ENCODE results near the gene NETO1.
A peak's percentile ranks its signal among the peaks of the same experiment; 100 is the strongest.

The NETO1 gene

DNA sequence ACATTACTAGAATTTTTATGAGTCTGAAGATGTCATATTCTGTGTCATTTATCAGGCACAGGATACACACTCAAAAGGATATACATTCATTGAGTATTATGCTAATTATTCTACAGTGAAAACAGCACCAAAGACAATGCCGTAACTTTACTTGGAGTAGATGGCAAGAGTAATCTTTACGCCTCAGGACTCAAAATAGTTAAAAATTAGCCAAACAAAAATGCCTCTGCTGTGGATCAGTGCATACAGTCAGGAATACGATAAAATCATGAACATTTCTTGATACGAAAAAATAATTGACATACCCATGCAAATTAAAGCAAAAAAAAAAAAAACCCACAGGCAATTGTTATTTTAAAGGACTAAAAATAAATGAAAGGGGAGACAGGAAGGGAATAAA, 129.7 kb downstream of the NETO1 start:
- H3K36me3 ChIP-seq (ENCODE audit: control insufficient read depth, insufficient read depth, low read length), result no peaks in the 10 kb centered on the region
- no peaks in the 10 kb centered on the region for H3K9me3 ChIP-seq (ENCODE audit: control insufficient read depth, low read length)
- H3K4me1 ChIP-seq (ENCODE audit: control insufficient read depth, insufficient read depth, low read length, poor library complexity, severe bottlenecking), result peaks cover 3% of the 10 kb centered on the region
- WGBS, 2 experiments (ENCODE audit: insufficient coverage in 2 of 2), result no CpG with 5 or more reads among the region's 4 CpGs
- H3K27ac ChIP-seq (ENCODE audit: low read depth, low read length, severe bottlenecking), result no peak overlapping the region
- H3K4me3 ChIP-seq (ENCODE audit: extremely low read depth, insufficient read depth, low read length, poor library complexity, severe bottlenecking), result no peak overlapping the region

DNA sequence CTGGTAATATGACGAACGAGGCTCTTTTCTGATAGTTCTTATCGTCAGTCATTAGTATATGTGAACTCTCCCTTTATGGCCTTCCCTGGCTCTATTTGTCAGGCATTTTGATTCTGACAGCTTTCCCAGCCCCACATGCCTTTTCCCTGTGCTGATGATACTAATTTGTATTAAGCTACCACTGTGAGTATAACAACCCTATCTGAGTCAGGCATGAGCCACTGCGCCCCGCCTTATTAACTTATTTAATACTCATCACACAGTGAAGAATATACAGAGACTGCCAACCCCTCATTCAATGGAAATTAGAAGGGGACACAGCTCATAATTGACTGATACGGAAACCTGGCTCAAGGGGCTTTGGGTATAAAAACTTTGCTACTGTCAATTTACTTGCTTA, 140.0 kb downstream of the NETO1 start:
- H3K4me1 ChIP-seq (ENCODE audit: control insufficient read depth, insufficient read depth, low read length, poor library complexity, severe bottlenecking), result no peaks in the 10 kb centered on the region
- no peak overlapping the region for H3K27ac ChIP-seq (ENCODE audit: low read depth, low read length, severe bottlenecking)
- H3K4me3 ChIP-seq (ENCODE audit: extremely low read depth, insufficient read depth, low read length, poor library complexity, severe bottlenecking), result no peak overlapping the region
- 94 to 100% methylated on average over 3 of the region's 6 CpGs for WGBS, 2 experiments (ENCODE audit: insufficient coverage in 2 of 2)
- H3K36me3 ChIP-seq (ENCODE audit: control insufficient read depth, insufficient read depth, low read length), result no peaks in the 10 kb centered on the region
- no peaks in the 10 kb centered on the region for H3K9me3 ChIP-seq (ENCODE audit: control insufficient read depth, low read length)

DNA sequence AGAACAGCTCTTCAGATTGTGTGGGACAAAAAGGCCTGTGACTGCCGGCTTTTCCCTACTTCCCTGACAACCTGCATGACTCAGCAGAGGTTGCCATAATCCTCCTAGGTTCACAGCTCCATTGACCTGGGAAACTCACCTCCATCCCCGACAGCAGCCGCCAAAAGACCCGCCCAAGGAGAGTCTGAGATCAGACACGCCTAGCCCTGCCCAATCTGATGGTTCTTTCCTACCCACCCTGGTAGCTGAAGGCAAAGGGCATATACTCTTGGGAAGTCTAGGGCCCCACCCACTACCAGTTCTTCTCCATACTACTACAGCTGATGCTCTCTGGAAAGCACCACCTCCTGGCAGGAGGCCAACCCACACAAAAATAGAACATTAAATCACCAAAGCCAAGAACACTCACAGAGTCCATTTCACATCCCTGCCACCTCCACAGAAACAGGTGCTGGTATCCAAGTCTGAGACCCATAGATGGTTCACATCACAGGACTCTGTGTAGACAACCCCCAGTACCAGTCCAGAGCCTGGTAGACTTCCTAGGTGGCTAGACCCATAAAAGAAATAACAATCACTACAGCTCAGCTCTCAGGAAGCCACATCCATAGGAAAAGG, 140.6 kb downstream of the NETO1 start:
- 91 to 94% methylated on average over 4 of the region's 5 CpGs for WGBS, 2 experiments (ENCODE audit: insufficient coverage in 2 of 2)

DNA sequence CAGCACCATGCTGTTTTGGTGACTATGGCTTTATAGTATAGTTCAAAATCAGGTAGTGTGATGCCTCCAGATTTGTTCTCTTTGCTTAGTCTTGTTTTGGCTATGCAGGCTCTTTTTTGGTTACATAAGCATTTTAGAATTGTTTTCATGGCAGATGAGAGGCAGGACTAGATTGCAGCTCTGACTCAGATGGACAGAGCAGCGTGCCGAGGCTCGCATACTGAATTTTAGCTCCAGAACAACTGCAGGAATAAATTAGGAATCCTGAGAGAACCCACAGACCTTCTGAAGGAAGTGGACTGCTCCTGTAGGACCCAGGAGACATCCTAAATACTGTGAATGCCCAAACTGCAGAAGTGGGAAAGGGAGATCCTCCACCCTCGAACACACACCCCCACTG, 141.6 kb downstream of the NETO1 start:
- H3K4me1 ChIP-seq (ENCODE audit: control insufficient read depth, insufficient read depth, low read length, poor library complexity, severe bottlenecking), result no peaks in the 10 kb centered on the region
- no peaks in the 10 kb centered on the region for H3K36me3 ChIP-seq (ENCODE audit: control insufficient read depth, insufficient read depth, low read length)
- H3K27ac ChIP-seq (ENCODE audit: low read depth, low read length, severe bottlenecking), result no peak overlapping the region
- 90 to 95% methylated on average over 3 of the region's 4 CpGs for WGBS, 2 experiments (ENCODE audit: insufficient coverage in 2 of 2)
- no peak overlapping the region for H3K4me3 ChIP-seq (ENCODE audit: extremely low read depth, insufficient read depth, low read length, poor library complexity, severe bottlenecking)
- H3K9me3 ChIP-seq (ENCODE audit: control insufficient read depth, low read length), result no peaks in the 10 kb centered on the region

More for the DNA sequence above, 140.6 kb downstream of the NETO1 start:
- H3K27ac ChIP-seq (ENCODE audit: low read depth, low read length, severe bottlenecking), result no peak overlapping the region
- H3K9me3 ChIP-seq (ENCODE audit: control insufficient read depth, low read length), result no peaks in the 10 kb centered on the region
- H3K4me1 ChIP-seq (ENCODE audit: control insufficient read depth, insufficient read depth, low read length, poor library complexity, severe bottlenecking), result no peaks in the 10 kb centered on the region
- H3K36me3 ChIP-seq (ENCODE audit: control insufficient read depth, insufficient read depth, low read length), result no peaks in the 10 kb centered on the region
- no peak overlapping the region for H3K4me3 ChIP-seq (ENCODE audit: extremely low read depth, insufficient read depth, low read length, poor library complexity, severe bottlenecking)

DNA sequence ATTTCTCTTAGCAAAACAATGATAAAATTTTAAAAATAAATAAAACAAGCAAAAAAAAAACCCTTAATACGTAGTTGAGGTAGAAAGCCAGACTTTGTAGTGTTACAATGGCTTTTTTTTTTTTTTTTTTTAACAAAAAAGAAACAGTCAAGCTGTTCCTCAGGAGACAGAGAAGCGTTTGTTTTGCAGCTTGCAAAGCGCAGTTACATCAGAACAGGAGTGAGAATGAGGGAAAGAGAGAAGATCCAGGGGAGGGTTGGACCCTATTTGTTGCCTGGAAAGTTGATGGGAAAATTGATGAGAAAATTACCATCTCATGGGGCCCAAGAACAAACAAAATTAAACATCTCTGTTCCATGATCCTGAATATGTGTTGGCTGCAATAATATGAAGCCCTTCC, 146.5 kb downstream of the NETO1 start:
- no peaks in the 10 kb centered on the region for H3K9me3 ChIP-seq (ENCODE audit: control insufficient read depth, low read length)
- H3K27ac ChIP-seq (ENCODE audit: low read depth, low read length, severe bottlenecking), result no peak overlapping the region
- H3K36me3 ChIP-seq (ENCODE audit: control insufficient read depth, insufficient read depth, low read length), result no peaks in the 10 kb centered on the region
- H3K4me3 ChIP-seq (ENCODE audit: extremely low read depth, insufficient read depth, low read length, poor library complexity, severe bottlenecking), result no peak overlapping the region
- 100% methylated on average over 1 of the region's 3 CpGs; no CpG with 5 or more reads in 1 of the 2 experiments for WGBS, 2 experiments (ENCODE audit: insufficient coverage in 2 of 2)
- no peaks in the 10 kb centered on the region for H3K4me1 ChIP-seq (ENCODE audit: control insufficient read depth, insufficient read depth, low read length, poor library complexity, severe bottlenecking)

DNA sequence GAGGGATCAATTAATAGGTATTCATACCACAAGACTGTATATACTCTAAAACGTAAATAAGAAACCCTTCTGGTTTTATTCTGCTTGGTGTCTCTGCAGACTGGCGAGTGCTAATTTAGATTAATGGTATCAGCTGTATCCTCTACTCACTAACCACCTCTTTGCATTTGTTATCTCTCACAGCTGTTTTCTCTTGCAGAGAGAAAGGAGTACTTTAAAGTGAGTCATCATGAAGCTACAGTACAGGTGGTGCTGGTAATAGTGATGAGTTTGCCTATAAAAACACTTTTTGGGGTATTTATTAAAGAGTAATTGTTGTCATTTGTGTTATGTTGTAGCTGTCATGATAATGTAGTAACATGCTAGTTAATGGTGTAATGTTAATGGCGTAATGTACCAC, 147.7 kb downstream of the NETO1 start:
- Histone ChIP-seq H3K27ac (ENCODE audit: low read depth, low read length, severe bottlenecking) (no peak overlapping the region), H3K4me1 (ENCODE audit: control insufficient read depth, insufficient read depth, low read length, poor library complexity, severe bottlenecking) (no peaks in the 10 kb centered on the region), H3K9me3 (ENCODE audit: control insufficient read depth, low read length) (no peaks in the 10 kb centered on the region), H3K36me3 (ENCODE audit: control insufficient read depth, insufficient read depth, low read length) (no peaks in the 10 kb centered on the region), H3K4me3 (ENCODE audit: extremely low read depth, insufficient read depth, low read length, poor library complexity, severe bottlenecking) (no peak overlapping the region)
- 86 to 100% methylated on average over 1 of the region's 3 CpGs for WGBS, 2 experiments (ENCODE audit: insufficient coverage in 2 of 2)

DNA sequence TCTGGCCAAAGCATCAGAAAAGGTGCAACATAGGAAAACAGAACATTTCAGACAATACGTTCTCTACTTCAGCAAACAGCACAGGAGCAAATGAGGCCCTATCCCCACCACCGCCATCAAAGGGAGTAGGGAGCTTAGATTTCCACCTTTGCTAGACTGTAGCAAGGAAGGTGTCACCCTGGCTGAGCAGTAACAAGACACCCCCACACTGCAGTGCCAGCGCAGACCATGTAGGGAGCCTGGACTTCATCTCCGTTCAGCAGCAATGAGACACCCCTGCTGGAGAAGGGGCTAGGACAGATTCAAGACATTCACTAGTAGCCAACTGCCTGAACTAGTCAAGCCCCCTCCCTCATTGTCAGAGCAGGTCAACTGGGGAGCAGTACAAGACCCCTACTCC, 163.6 kb downstream of the NETO1 start:
- no peaks in the 10 kb centered on the region for H3K4me1 ChIP-seq (ENCODE audit: control insufficient read depth, insufficient read depth, low read length, poor library complexity, severe bottlenecking)
- no peak overlapping the region for H3K27ac ChIP-seq (ENCODE audit: low read depth, low read length, severe bottlenecking)
- no peaks in the 10 kb centered on the region for H3K9me3 ChIP-seq (ENCODE audit: control insufficient read depth, low read length)
- H3K4me3 ChIP-seq (ENCODE audit: extremely low read depth, insufficient read depth, low read length, poor library complexity, severe bottlenecking), result no peak overlapping the region
- no peaks in the 10 kb centered on the region for H3K36me3 ChIP-seq (ENCODE audit: control insufficient read depth, insufficient read depth, low read length)
- WGBS, 2 experiments (ENCODE audit: insufficient coverage in 2 of 2), result 67 to 78% methylated on average over 1 to 3 of the region's 4 CpGs

DNA sequence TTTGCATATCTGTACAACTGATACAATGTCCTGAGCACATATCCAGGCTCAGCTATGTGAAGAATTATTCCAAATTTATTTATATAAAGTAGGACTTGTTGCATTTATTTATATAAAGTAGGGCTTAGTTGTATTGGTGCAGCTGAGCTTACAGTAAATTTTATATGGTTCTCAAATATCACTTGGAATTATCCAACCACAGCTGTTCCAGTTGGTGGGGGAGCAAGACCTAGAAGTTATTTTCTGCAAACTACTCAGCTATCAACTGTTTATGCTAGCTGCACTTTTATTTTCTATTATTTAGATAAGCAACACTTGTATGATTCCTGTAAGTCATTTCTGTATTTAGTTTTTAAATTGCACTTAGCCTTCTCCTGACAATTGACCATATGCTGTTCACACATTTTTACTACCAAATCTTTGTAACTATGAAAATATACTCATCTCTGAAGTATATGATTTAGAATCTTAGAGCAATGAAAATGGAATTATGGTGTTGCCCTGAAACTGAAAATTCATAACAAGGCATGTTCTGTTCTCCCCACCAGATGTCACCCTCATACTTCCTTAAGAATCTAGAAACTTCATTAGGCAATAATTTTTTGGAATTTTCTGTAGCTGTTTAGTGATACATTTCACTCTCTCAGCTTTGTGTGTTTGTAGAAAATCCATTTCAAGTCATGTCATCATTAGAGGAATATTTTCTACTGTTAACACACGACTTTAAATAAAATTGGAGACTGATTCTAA, 166.7 kb downstream of the NETO1 start:
- H3K36me3 ChIP-seq (ENCODE audit: control insufficient read depth, insufficient read depth, low read length), result no peaks in the 10 kb centered on the region
- H3K4me3 ChIP-seq (ENCODE audit: extremely low read depth, insufficient read depth, low read length, poor library complexity, severe bottlenecking), result no peak overlapping the region
- H3K27ac ChIP-seq (ENCODE audit: low read depth, low read length, severe bottlenecking), result no peak overlapping the region
- 14% methylated on average over 1 of the region's 1 CpG; no CpG with 5 or more reads in 1 of the 2 experiments for WGBS, 2 experiments (ENCODE audit: insufficient coverage in 2 of 2)
- H3K9me3 ChIP-seq (ENCODE audit: control insufficient read depth, low read length), result no peaks in the 10 kb centered on the region
- H3K4me1 ChIP-seq (ENCODE audit: control insufficient read depth, insufficient read depth, low read length, poor library complexity, severe bottlenecking), result no peaks in the 10 kb centered on the region

DNA sequence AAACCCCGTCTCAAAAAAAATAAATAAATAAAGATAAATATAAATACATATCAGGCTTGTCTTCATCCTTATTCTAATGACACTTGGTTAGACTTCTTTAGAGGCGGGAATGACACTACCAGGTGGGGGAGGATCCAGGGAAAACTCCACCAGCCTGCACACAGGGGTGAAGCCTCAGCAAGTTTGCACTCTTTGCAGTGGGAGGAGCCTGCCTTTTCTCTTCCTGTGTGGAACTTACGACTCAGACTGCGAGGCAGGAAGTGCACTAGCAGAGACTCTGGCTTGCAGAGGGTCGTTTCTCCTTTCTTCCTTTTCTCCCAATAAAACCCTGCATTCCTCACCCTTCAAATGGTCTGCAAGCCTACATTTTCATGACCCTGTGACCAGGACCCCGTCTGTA, 170.1 kb downstream of the NETO1 start:
- 79 to 81% methylated on average over 3 to 4 of the region's 6 CpGs for WGBS, 2 experiments (ENCODE audit: insufficient coverage in 2 of 2)
- Histone ChIP-seq H3K4me3 (ENCODE audit: extremely low read depth, insufficient read depth, low read length, poor library complexity, severe bottlenecking) (no peak overlapping the region), H3K9me3 (ENCODE audit: control insufficient read depth, low read length) (no peaks in the 10 kb centered on the region), H3K27ac (ENCODE audit: low read depth, low read length, severe bottlenecking) (peak overlapping the region; percentile 3), H3K36me3 (ENCODE audit: control insufficient read depth, insufficient read depth, low read length) (no peaks in the 10 kb centered on the region), H3K4me1 (ENCODE audit: control insufficient read depth, insufficient read depth, low read length, poor library complexity, severe bottlenecking) (no peaks in the 10 kb centered on the region)

DNA sequence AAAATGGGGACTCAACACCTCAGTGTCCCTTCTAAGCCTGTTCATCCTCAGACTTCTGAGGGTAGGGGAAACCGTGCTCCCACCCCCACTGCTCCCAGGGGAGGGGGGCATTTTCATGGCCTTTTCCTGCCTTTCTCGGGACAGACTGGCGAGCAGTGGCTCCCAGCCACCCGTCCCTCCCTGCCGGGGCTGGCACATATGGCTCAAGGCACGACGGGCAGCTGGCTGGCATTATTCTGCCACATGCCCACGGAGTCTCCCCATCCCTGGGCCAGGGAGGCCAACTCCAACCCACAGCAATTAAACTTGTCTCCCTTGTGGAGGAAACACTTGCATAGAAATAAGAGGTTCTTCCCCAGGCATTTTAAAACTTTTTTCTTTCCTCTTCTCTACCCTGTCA, 175.2 kb downstream of the NETO1 start:
- no peaks in the 10 kb centered on the region for H3K9me3 ChIP-seq (ENCODE audit: control insufficient read depth, low read length)
- no peaks in the 10 kb centered on the region for H3K36me3 ChIP-seq (ENCODE audit: control insufficient read depth, insufficient read depth, low read length)
- peaks cover 4% of the 10 kb centered on the region for H3K4me1 ChIP-seq (ENCODE audit: control insufficient read depth, insufficient read depth, low read length, poor library complexity, severe bottlenecking)
- 36 to 52% methylated on average over 3 to 7 of the region's 8 CpGs for WGBS, 2 experiments (ENCODE audit: insufficient coverage in 2 of 2)
- H3K4me3 ChIP-seq (ENCODE audit: extremely low read depth, insufficient read depth, low read length, poor library complexity, severe bottlenecking), result no peak overlapping the region
- H3K27ac ChIP-seq (ENCODE audit: low read depth, low read length, severe bottlenecking), result no peak overlapping the region
